ENCODE measurements around the gene MAPK8IP1. TPM values are rescaled to one million over a fixed set of nuclear protein-coding genes. Genes with fewer than 3 reads are reported as not detected.

Gene MAPK8IP1
- total and polyA plus RNA-seq, 4 donors: 0.78 to 2.7 (median 1.4) TPM

GRCh38 chr11:45910623-45911022 is 25.2 kb downstream of the MAPK8IP1 start (continued):
- TF ChIP-seq HNF4G (IDR thresholded peaks at IDR 0.05) (no peak), MAX (IDR thresholded peaks at IDR 0.05) (no peak), FOXA2 (IDR thresholded peaks at IDR 0.05) (no peak)

GRCh38 chr11:45913514-45913913 is 28.1 kb downstream of the MAPK8IP1 start:
- H3K9ac ChIP-seq (ENCODE audit: low read depth in 1 of 2, low read length in 2 of 2): no peak overlapping the region
- DNase-seq (ENCODE audit: low spot score): no peak
- H3K27ac ChIP-seq (ENCODE audit: low read depth in 1 of 2, low read length in 2 of 2): peak overlapping the region; percentile 77 to 80
- WGBS: 52% methylated on average over 19 of the region's 19 CpGs
- no peak for TF ChIP-seq CTCF (IDR thresholded peaks at IDR 0.05; ENCODE audit: low read depth, low read length, missing input control)
- TF ChIP-seq RXRA (IDR thresholded peaks at IDR 0.05): peak; percentile 57 to 68
- TF ChIP-seq GABPA (IDR thresholded peaks at IDR 0.05 in 1 of 2, conservative IDR thresholded peaks at IDR 0.05 in 1 of 2): peak in 1 of 2 donors; percentile 61
- TF ChIP-seq HNF4G (IDR thresholded peaks at IDR 0.05): no peak
- no peak for TF ChIP-seq JUND (IDR thresholded peaks at IDR 0.05)
- TF ChIP-seq MAX (IDR thresholded peaks at IDR 0.05): no peak
- peak; percentile 70 for TF ChIP-seq REST (IDR thresholded peaks at IDR 0.05)
- TF ChIP-seq, protein P1, sequence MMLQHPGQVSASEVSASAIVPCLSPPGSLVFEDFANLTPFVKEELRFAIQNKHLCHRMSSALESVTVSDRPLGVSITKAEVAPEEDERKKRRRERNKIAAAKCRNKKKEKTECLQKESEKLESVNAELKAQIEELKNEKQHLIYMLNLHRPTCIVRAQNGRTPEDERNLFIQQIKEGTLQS (IDR thresholded peaks at IDR 0.05): no peak
- TF ChIP-seq YY1 (IDR thresholded peaks at IDR 0.05): peak; percentile 74
- TF ChIP-seq HNF4A (conservative IDR thresholded peaks at IDR 0.05): peak in 1 of 2 donors; percentile 48
- TF ChIP-seq, protein P2, sequence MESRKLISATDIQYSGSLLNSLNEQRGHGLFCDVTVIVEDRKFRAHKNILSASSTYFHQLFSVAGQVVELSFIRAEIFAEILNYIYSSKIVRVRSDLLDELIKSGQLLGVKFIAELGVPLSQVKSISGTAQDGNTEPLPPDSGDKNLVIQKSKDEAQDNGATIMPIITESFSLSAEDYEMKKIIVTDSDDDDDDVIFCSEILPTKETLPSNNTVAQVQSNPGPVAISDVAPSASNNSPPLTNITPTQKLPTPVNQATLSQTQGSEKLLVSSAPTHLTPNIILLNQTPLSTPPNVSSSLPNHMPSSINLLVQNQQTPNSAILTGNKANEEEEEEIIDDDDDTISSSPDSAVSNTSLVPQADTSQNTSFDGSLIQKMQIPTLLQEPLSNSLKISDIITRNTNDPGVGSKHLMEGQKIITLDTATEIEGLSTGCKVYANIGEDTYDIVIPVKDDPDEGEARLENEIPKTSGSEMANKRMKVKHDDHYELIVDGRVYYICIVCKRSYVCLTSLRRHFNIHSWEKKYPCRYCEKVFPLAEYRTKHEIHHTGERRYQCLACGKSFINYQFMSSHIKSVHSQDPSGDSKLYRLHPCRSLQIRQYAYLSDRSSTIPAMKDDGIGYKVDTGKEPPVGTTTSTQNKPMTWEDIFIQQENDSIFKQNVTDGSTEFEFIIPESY (IDR thresholded peaks at IDR 0.05): no peak
- no peak for TF ChIP-seq NR2F2 (IDR thresholded peaks at IDR 0.05)
- no peak for TF ChIP-seq SP1 (IDR thresholded peaks at IDR 0.05)
- no peaks in the 10 kb centered on the region for H3K9me3 ChIP-seq (ENCODE audit: control insufficient read depth in 4 of 4, low read length in 3 of 4)
- peaks cover 12 to 59% (median 46%) of the 10 kb centered on the region in 4 donors for H3K4me1 ChIP-seq (ENCODE audit: control insufficient read depth in 4 of 4, insufficient read depth in 4 of 4, low read length in 3 of 4)
- peaks cover 16 to 32% (median 18%) of the 10 kb centered on the region in 4 donors for H3K36me3 ChIP-seq (ENCODE audit: control insufficient read depth in 4 of 4, insufficient read depth in 3 of 4, low read depth in 1 of 4, low read length in 3 of 4)
- peak overlapping the region in 2 of 3 donors; percentile 9 to 20 for H3K4me3 ChIP-seq (ENCODE audit: low read depth in 1 of 3, low read length in 3 of 3)
- H3K27me3 ChIP-seq (ENCODE audit: control insufficient read depth in 4 of 4, insufficient read depth in 4 of 4, low read length in 3 of 4): no peaks in the 10 kb centered on the region
